Vagina (tissue), 2 donors: ENCODE results near the gene KIF26A. TPM values are rescaled to one million over a fixed set of nuclear protein-coding genes. Genes with fewer than 3 reads are reported as not detected.

ENCODE experiments used
- DNase-seq, 2 donors: peaks; one replicate each; pipeline ENCODE4 v3.0.0-alpha.2; 2017; ENCODE audit errors: extremely low spot score in 2 of 2
- H3K27ac ChIP-seq: fragments of 200-600 bp; sonication (generic); one replicate; pipeline ENCODE4 v1.5.1; 2019
- H3K27me3 ChIP-seq: fragments of 200-600 bp; sonication (generic); one replicate; pipeline ENCODE4 v1.5.1; 2019
- H3K36me3 ChIP-seq, 2 donors: fragments of 200-600 bp; sonication (generic); one replicate each; pipeline ENCODE4 v1.5.1; 2017 to 2019
- H3K4me1 ChIP-seq: fragments of 200-600 bp; sonication (generic); one replicate; pipeline ENCODE4 v1.5.1; 2019
- H3K4me3 ChIP-seq, 2 donors: fragments of 200-600 bp; sonication (generic); 1 replicate in 1 of 2; 2 replicates in 1 of 2; pipeline ENCODE4 v1.5.1; 2016 to 2019
- H3K9me3 ChIP-seq: fragments of 200-600 bp; sonication (generic); one replicate; pipeline ENCODE4 v1.5.1; 2019
- CTCF ChIP-seq, 3 experiments: fragments of 450-650 bp in 2 of 3; fragments of 200-600 bp in 1 of 3; sonication (generic) in 1 of 3; IDR thresholded peaks; one replicate each; pipeline ENCODE4 v1.5.1; 2017 to 2019; ENCODE audit warnings: antibody characterized with exemption in 3 of 3, mild to moderate bottlenecking in 2 of 3, moderate library complexity in 2 of 3
- POLR2A ChIP-seq, 2 donors: fragments of 450-650 bp; IDR thresholded peaks; one replicate each; pipeline ENCODE4 v1.6.1; 2017; ENCODE audit warnings: antibody characterized with exemption in 2 of 2, mild to moderate bottlenecking in 2 of 2, moderate library complexity in 2 of 2
- POLR2AphosphoS5 ChIP-seq, 2 donors: sonication (generic); formaldehyde crosslinking; IDR thresholded peaks; one replicate each; pipeline ENCODE4 v1.9.0; 2017; ENCODE audit warnings: antibody characterized with exemption in 2 of 2, mild to moderate bottlenecking in 2 of 2, low read depth in 1 of 2; ENCODE audit not compliant: insufficient read depth in 1 of 2
- intact Hi-C: fragments of 100-400 bp; cut with DNase I; formaldehyde crosslinking; loops from one replicate; pipeline ENCODE4 v1.15.1; 2023
- total RNA-seq: library from RNA; depleted of rRNA; stranded (reverse); fragments of >200 nt; gene quantifications from one replicate; pipeline ENCODE4 v1.2.3, GENCODE V29; 2016

KIF26A gene
- total RNA-seq, 1 donor from 2014 or later, result 2.7 TPM

- TF ChIP-seq POLR2AphosphoS5 (IDR thresholded peaks at IDR 0.05; ENCODE audit: insufficient read depth in 1 of 2, low read depth in 1 of 2), result no peak
- no peak for TF ChIP-seq POLR2A (IDR thresholded peaks at IDR 0.05)
- TF ChIP-seq CTCF (IDR thresholded peaks at IDR 0.05), result no peak
- intact Hi-C loops, result no loop called here
- no peaks in the 10 kb centered on the region for H3K27me3 ChIP-seq
- H3K27ac ChIP-seq, result no peak overlapping the region
- no peaks in the 10 kb centered on the region for H3K4me1 ChIP-seq
- no peaks in the 10 kb centered on the region for H3K36me3 ChIP-seq
- DNase-seq, result no peak
- H3K4me3 ChIP-seq, result no peak overlapping the region
- H3K9me3 ChIP-seq, result no peaks in the 10 kb centered on the region
Measured at GRCh38 chr14:104169005-104169698, 30.8 kb downstream of the KIF26A start.

- Histone ChIP-seq H3K9me3 (no peaks in the 10 kb centered on the region), H3K4me3 (no peak overlapping the region), H3K4me1 (no peaks in the 10 kb centered on the region), H3K36me3 (no peaks in the 10 kb centered on the region), H3K27me3 (no peaks in the 10 kb centered on the region), H3K27ac (no peak overlapping the region)
- intact Hi-C loops, result no loop called here
- TF ChIP-seq POLR2A (IDR thresholded peaks at IDR 0.05), result no peak
- TF ChIP-seq POLR2AphosphoS5 (IDR thresholded peaks at IDR 0.05; ENCODE audit: insufficient read depth in 1 of 2, low read depth in 1 of 2), result no peak
- TF ChIP-seq CTCF (IDR thresholded peaks at IDR 0.05), result no peak
- no peak for DNase-seq
Measured at GRCh38 chr14:104169699-104170479, 31.5 kb downstream of the KIF26A start.

- intact Hi-C loops, result no loop called here
- H3K27me3 ChIP-seq, result no peaks in the 10 kb centered on the region
- no peaks in the 10 kb centered on the region for H3K4me1 ChIP-seq
- no peaks in the 10 kb centered on the region for H3K9me3 ChIP-seq
- no peak for TF ChIP-seq CTCF (IDR thresholded peaks at IDR 0.05)
- TF ChIP-seq POLR2A (IDR thresholded peaks at IDR 0.05), result no peak
- no peak for TF ChIP-seq POLR2AphosphoS5 (IDR thresholded peaks at IDR 0.05; ENCODE audit: insufficient read depth in 1 of 2, low read depth in 1 of 2)
- no peak overlapping the region for H3K4me3 ChIP-seq
- DNase-seq, result no peak
- peaks cover 0 to 9% of the 10 kb centered on the region in 2 donors for H3K36me3 ChIP-seq
- H3K27ac ChIP-seq, result no peak overlapping the region
Measured at GRCh38 chr14:104171029-104171697, 32.8 kb downstream of the KIF26A start.

- intact Hi-C loops, result no loop called here
- Histone ChIP-seq H3K27me3 (no peaks in the 10 kb centered on the region), H3K4me3 (no peak overlapping the region), H3K9me3 (no peaks in the 10 kb centered on the region), H3K36me3 (peaks cover 0 to 9% of the 10 kb centered on the region in 2 donors), H3K27ac (no peak overlapping the region), H3K4me1 (no peaks in the 10 kb centered on the region)
- TF ChIP-seq POLR2A (IDR thresholded peaks at IDR 0.05) (no peak), CTCF (IDR thresholded peaks at IDR 0.05) (no peak), POLR2AphosphoS5 (IDR thresholded peaks at IDR 0.05; ENCODE audit: insufficient read depth in 1 of 2, low read depth in 1 of 2) (no peak)
- no peak for DNase-seq
Measured at GRCh38 chr14:104171895-104172294, 33.5 kb downstream of the KIF26A start.
